ENCODE measurements around the gene TIMM22. TPM values are rescaled to one million over a fixed set of nuclear protein-coding genes. Genes with fewer than 3 reads are reported as not detected.

Gene TIMM22
- total and polyA plus RNA-seq, 2 of the 13 experiments (the other 11 are each of a cell fraction or from before 2014, with no cell fraction given) = 6.2 to 15.5 TPM

DNA sequence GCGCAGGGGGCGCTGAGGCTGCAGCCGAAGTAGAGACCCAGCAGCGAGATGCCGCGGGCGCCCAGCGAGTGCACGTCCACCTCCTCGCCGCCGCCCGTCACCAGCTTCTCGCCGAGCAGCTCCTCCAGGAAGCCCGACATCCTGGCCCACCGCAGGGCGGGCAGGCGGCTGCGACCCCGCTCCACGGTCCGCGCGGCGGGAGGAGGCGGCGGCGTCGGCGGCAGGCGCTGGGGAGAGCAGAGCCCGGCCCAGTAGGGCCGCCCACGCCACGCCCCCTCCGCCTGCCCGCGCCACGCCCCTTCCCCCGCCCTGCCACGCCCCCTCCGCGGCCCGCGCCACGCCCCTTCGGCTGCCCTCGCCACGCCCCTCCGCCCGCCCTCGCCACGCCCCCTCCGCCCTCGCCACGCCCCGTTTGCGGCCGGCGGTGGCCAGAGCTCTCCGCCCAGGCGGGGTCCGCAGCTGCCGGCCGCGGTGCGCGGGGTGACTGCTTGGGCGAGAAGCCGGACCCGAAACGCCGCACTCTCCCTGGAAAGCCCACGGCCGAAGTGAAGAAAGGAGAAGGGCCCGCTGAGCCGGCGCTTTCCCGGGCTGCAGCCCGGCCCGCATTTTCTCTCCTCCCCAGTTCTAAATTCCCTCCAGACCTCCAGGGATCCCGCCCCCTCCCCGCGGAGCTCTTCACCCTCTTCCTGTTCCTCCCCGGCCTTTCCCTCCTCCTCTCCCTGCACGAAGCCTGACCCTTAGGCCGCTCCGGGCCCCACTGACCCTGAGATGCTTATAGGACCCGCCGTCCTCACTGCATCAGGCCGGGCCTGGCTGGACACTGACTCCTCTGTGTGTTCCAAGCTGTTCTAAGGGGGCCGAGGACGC, 17.2 kb upstream of the TIMM22 start, which contains the start of gene NXN (continued):
- TF ChIP-seq, protein P1, sequence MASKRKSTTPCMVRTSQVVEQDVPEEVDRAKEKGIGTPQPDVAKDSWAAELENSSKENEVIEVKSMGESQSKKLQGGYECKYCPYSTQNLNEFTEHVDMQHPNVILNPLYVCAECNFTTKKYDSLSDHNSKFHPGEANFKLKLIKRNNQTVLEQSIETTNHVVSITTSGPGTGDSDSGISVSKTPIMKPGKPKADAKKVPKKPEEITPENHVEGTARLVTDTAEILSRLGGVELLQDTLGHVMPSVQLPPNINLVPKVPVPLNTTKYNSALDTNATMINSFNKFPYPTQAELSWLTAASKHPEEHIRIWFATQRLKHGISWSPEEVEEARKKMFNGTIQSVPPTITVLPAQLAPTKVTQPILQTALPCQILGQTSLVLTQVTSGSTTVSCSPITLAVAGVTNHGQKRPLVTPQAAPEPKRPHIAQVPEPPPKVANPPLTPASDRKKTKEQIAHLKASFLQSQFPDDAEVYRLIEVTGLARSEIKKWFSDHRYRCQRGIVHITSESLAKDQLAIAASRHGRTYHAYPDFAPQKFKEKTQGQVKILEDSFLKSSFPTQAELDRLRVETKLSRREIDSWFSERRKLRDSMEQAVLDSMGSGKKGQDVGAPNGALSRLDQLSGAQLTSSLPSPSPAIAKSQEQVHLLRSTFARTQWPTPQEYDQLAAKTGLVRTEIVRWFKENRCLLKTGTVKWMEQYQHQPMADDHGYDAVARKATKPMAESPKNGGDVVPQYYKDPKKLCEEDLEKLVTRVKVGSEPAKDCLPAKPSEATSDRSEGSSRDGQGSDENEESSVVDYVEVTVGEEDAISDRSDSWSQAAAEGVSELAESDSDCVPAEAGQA (IDR thresholded peaks at IDR 0.05; ENCODE audit: low read depth) = no peak
- TF ChIP-seq, protein P1 (CRISPR knock-in tag; IDR thresholded peaks at IDR 0.05; ENCODE audit: borderline replicate concordance) = no peak
- TF ChIP-seq TEAD3 (CRISPR knock-in tag; optimal IDR thresholded peaks at IDR 0.05; ENCODE audit: borderline replicate concordance) = no peak
- no peak for TF ChIP-seq CENPT (CRISPR knock-in tag; IDR thresholded peaks at IDR 0.05; ENCODE audit: low read depth)
- TF ChIP-seq CREB3 (CRISPR knock-in tag; IDR thresholded peaks at IDR 0.05) = no peak
- no peak for TF ChIP-seq MYNN (CRISPR knock-in tag; IDR thresholded peaks at IDR 0.05; ENCODE audit: low read depth)
- TF ChIP-seq ZHX1 (CRISPR knock-in tag; IDR thresholded peaks at IDR 0.05; ENCODE audit: low read depth) = no peak
- no peak for TF ChIP-seq NR2F2 (IDR thresholded peaks at IDR 0.05; ENCODE audit: borderline replicate concordance, low read depth)
- TF ChIP-seq SRSF9 (IDR thresholded peaks at IDR 0.05; ENCODE audit: borderline replicate concordance, insufficient read depth, low read depth, low read length, poor library complexity, severe bottlenecking) = no peak
- no peak for TF ChIP-seq NR1H2 (CRISPR knock-in tag; IDR thresholded peaks at IDR 0.05; ENCODE audit: borderline replicate concordance, low read depth)
- no peak for TF ChIP-seq ZNF660 (CRISPR knock-in tag; IDR thresholded peaks at IDR 0.05; ENCODE audit: borderline replicate concordance, low read depth)
- no peak for TF ChIP-seq ZNF564 (CRISPR knock-in tag; IDR thresholded peaks at IDR 0.05)
- TF ChIP-seq BATF2 (CRISPR knock-in tag; IDR thresholded peaks at IDR 0.05) = no peak
- no peak for TF ChIP-seq ZNF292 (CRISPR knock-in tag; IDR thresholded peaks at IDR 0.05; ENCODE audit: borderline replicate concordance, low read depth)
- no peak for TF ChIP-seq ZNF615 (CRISPR knock-in tag; IDR thresholded peaks at IDR 0.05; ENCODE audit: borderline replicate concordance)
